ENCODE measurements around the gene TMC3. TPM values are rescaled to one million over a fixed set of nuclear protein-coding genes. Genes with fewer than 3 reads are reported as not detected.

The TMC3 gene
- total RNA-seq, 2 experiments from 2014 or later: not detected

GRCh38 chr15:81288616-81289015, 85.4 kb downstream of the TMC3 start:
- DNase-seq: no peak
- H3K27ac ChIP-seq (ENCODE audit: low read depth in 1 of 2, low read length in 2 of 2): no peak overlapping the region
- no peak overlapping the region for H3K4me3 ChIP-seq (ENCODE audit: low read length)
- H3K9me3 ChIP-seq (ENCODE audit: control insufficient read depth in 1 of 2, insufficient read depth in 1 of 2, low read length in 2 of 2): no peaks in the 10 kb centered on the region
- ChIA-PET POLR2A (no interaction called here), CTCF (no interaction called here)
- H3K27me3 ChIP-seq (ENCODE audit: control insufficient read depth in 1 of 2, insufficient read depth in 2 of 2, low read length in 2 of 2): no peaks in the 10 kb centered on the region
- peaks cover 85% of the 10 kb centered on the region for H3K4me1 ChIP-seq (ENCODE audit: insufficient read depth, low read length)
- H3K4me1 Mint-ChIP-seq (ENCODE audit: low read depth): peaks cover 92% of the 10 kb centered on the region
- H3K27ac Mint-ChIP-seq: peak overlapping the region; percentile 92
- H3K36me3 ChIP-seq (ENCODE audit: insufficient read depth, low read length): no peaks in the 10 kb centered on the region
- intact Hi-C loops (cut with DNase I, micrococcal nuclease): loop anchor here in 1 of 2 experiments (5.0 kb wide), 1 partner anchor 34 kb away; the partner anchor contains the start of gene STARD5
- peak overlapping the region; percentile 40 for H3K4me3 Mint-ChIP-seq
- no peaks in the 10 kb centered on the region for H3K27me3 Mint-ChIP-seq
- no peaks in the 10 kb centered on the region for H3K9me3 Mint-ChIP-seq
- TF ChIP-seq, protein P1, sequence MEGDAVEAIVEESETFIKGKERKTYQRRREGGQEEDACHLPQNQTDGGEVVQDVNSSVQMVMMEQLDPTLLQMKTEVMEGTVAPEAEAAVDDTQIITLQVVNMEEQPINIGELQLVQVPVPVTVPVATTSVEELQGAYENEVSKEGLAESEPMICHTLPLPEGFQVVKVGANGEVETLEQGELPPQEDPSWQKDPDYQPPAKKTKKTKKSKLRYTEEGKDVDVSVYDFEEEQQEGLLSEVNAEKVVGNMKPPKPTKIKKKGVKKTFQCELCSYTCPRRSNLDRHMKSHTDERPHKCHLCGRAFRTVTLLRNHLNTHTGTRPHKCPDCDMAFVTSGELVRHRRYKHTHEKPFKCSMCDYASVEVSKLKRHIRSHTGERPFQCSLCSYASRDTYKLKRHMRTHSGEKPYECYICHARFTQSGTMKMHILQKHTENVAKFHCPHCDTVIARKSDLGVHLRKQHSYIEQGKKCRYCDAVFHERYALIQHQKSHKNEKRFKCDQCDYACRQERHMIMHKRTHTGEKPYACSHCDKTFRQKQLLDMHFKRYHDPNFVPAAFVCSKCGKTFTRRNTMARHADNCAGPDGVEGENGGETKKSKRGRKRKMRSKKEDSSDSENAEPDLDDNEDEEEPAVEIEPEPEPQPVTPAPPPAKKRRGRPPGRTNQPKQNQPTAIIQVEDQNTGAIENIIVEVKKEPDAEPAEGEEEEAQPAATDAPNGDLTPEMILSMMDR (IDR thresholded peaks at IDR 0.05): no peak
- no peak for ATAC-seq (ENCODE audit: poor library complexity)
- H3K36me3 Mint-ChIP-seq (ENCODE audit: low read depth): no peaks in the 10 kb centered on the region

DNA sequence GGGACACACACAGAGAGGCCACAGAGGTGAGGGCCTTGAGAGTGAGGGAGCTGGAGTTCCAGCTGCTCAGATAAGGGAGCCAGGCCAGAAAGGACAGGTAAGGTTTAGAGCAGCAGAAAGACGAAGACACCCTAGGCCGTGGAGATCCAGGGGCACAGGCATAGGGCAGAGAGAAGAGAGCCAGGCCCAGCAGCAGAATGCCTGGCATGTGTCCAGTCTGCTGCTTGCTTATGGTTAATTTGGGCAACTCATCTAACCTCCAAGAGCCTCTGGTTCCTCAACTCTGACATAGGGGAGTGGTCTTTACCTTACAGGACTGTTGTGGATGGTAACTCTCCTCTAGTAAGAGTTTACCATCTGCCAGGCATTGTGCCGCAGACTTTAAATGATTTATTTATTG, 86.0 kb downstream of the TMC3 start:
- intact Hi-C loops (cut with DNase I, micrococcal nuclease): loop anchor here in 1 of 2 experiments (5.0 kb wide), 1 partner anchor 34 kb away; the partner anchor contains the start of gene STARD5
- H3K27me3 ChIP-seq (ENCODE audit: control insufficient read depth in 1 of 2, insufficient read depth in 2 of 2, low read length in 2 of 2): no peaks in the 10 kb centered on the region
- no peaks in the 10 kb centered on the region for H3K9me3 ChIP-seq (ENCODE audit: control insufficient read depth in 1 of 2, insufficient read depth in 1 of 2, low read length in 2 of 2)
- no peaks in the 10 kb centered on the region for H3K9me3 Mint-ChIP-seq
- H3K36me3 Mint-ChIP-seq (ENCODE audit: low read depth): no peaks in the 10 kb centered on the region
- peaks cover 86% of the 10 kb centered on the region for H3K4me1 Mint-ChIP-seq (ENCODE audit: low read depth)
- ATAC-seq (ENCODE audit: poor library complexity) (no peak), DNase-seq (no peak)
- H3K4me3 Mint-ChIP-seq: no peak overlapping the region
- no peaks in the 10 kb centered on the region for H3K36me3 ChIP-seq (ENCODE audit: insufficient read depth, low read length)
- ChIA-PET POLR2A (interaction anchor here (1.4 to 3.1 kb wide), 3 partner anchors 9 to 21 kb away, joined by 3 to 148 read pairs (median 29); no protein-coding TSS in a partner anchor), CTCF (interaction anchor here (1.4 to 3.0 kb wide), 2 partner anchors 12 to 19 kb away, joined by 3 to 13 read pairs; no protein-coding TSS in a partner anchor)
- TF ChIP-seq, protein P1 (IDR thresholded peaks at IDR 0.05): no peak
- peak overlapping the region; percentile 80 to 84 for H3K27ac ChIP-seq (ENCODE audit: low read depth in 1 of 2, low read length in 2 of 2)
- no peaks in the 10 kb centered on the region for H3K27me3 Mint-ChIP-seq
- no peak overlapping the region for H3K4me3 ChIP-seq (ENCODE audit: low read length)
- peaks cover 80% of the 10 kb centered on the region for H3K4me1 ChIP-seq (ENCODE audit: insufficient read depth, low read length)
- peak overlapping the region; percentile 92 for H3K27ac Mint-ChIP-seq

- POLR2A ChIA-PET: interaction anchor here (0.7 to 3.1 kb wide), 13 partner anchors 8 to 287 kb away, joined by 3 to 148 read pairs (median 4); partner anchors contain the start of gene STARD5
- peak overlapping the region; percentile 80 to 84 for H3K27ac ChIP-seq (ENCODE audit: low read depth in 1 of 2, low read length in 2 of 2)
- H3K27me3 ChIP-seq (ENCODE audit: control insufficient read depth in 1 of 2, insufficient read depth in 2 of 2, low read length in 2 of 2): no peaks in the 10 kb centered on the region
- Mint-ChIP-seq H3K4me1 (ENCODE audit: low read depth) (peaks cover 79% of the 10 kb centered on the region), H3K36me3 (ENCODE audit: low read depth) (no peaks in the 10 kb centered on the region), H3K4me3 (peak overlapping the region; percentile 45), H3K27ac (peak overlapping the region; percentile 92), H3K9me3 (no peaks in the 10 kb centered on the region), H3K27me3 (no peaks in the 10 kb centered on the region)
- peaks cover 71% of the 10 kb centered on the region for H3K4me1 ChIP-seq (ENCODE audit: insufficient read depth, low read length)
- CTCF ChIA-PET: interaction anchor here (1.0 to 3.0 kb wide), 5 partner anchors 10 to 21 kb away, joined by 3 to 13 read pairs (median 4); no protein-coding TSS in a partner anchor
- intact Hi-C loops (cut with DNase I, micrococcal nuclease): loop anchor here in 1 of 2 experiments (1.0 to 5.0 kb wide), 2 partner anchors 8 to 36 kb away; partner anchors contain the start of gene STARD5
- TF ChIP-seq, protein P1 (IDR thresholded peaks at IDR 0.05): no peak
- peak; percentile 94 for ATAC-seq (ENCODE audit: poor library complexity)
- no peaks in the 10 kb centered on the region for H3K36me3 ChIP-seq (ENCODE audit: insufficient read depth, low read length)
- H3K4me3 ChIP-seq (ENCODE audit: low read length): peak overlapping the region; percentile 5
- peak in 3 of 14 experiments; percentile 65 to 68 (median 68) for DNase-seq
- H3K9me3 ChIP-seq (ENCODE audit: control insufficient read depth in 1 of 2, insufficient read depth in 1 of 2, low read length in 2 of 2): no peaks in the 10 kb centered on the region
Measured at GRCh38 chr15:81286621-81287121, 87.3 kb downstream of the TMC3 start.

Data from CD4-positive, alpha-beta T cell (primary cell).